GM04503 (cell line): Measurements from ENCODE around the gene INSIG1.

Experiments
- DNase-seq: peaks from one replicate; pipeline ENCODE4 v3.0.0-alpha.2; 2012; ENCODE audit warnings: low read depth

Gene INSIG1

DNA sequence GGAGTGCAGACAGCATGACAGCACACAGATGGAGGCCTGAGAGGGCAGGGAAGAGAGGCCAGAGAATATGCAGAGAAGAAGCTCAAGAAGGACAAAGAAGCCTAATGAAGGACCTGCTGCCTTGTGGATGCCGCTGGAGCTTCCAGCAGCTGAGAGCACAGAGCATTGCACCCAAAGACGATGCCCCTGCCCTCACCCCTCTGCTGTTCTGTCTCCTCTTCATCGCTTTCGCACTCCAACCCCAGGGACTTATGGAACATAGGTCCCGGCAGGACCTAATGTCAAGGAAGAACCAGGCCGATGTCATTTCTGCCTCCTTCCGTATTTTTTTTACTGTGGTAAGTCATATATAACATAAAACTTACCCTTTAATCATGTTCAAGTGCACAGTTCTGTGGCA is 12.3 kb upstream of the INSIG1 start:
- no peak for DNase-seq

- DNase-seq, result no peak
Measured at GRCh38 chr7:155285833-155286232, 11.8 kb upstream of the INSIG1 start.

GRCh38 chr7:155286686-155287085 is 11.0 kb upstream of the INSIG1 start:
- no peak for DNase-seq

GRCh38 chr7:155287284-155287935 is 10.3 kb upstream of the INSIG1 start:
- DNase-seq, result no peak

DNA sequence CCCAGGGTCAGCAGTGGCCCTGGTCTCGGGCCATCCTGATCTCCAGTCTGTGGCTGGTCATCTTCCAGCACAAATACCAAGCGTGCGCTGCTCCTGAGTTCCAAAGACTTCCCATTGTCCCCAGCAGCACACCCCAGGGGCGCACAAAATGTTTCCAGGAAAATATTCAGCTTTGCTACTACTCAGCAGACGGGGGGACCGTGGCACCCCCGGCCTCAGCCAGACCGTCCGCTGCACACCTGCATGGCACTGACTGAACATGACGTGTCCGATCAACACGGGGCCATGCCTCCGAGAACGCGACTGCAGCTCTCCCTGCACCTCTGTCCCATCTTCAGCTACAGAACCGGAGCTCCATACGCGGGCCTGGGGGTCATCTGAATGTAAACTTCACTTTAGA is 9.6 kb upstream of the INSIG1 start:
- no peak for DNase-seq

DNA sequence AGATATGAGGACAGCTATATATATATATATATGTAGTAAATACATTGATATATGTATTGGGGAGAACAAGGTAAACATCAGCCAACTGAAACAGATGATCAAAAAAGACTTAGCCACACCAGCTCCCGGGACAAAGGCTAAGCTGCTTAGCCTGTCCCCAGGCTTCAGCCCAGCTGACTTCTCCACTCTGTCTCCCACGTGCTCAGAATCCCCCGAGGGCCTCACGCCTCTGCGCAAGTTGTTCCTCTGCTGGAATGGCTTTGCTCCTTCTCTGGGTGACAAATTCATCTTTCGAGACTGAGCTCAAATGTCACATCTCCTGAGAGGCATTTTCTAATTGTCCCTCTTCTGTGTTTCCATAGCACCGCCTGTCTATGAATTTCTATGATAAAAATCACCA is 8.6 kb upstream of the INSIG1 start:
- DNase-seq, result no peak

DNA sequence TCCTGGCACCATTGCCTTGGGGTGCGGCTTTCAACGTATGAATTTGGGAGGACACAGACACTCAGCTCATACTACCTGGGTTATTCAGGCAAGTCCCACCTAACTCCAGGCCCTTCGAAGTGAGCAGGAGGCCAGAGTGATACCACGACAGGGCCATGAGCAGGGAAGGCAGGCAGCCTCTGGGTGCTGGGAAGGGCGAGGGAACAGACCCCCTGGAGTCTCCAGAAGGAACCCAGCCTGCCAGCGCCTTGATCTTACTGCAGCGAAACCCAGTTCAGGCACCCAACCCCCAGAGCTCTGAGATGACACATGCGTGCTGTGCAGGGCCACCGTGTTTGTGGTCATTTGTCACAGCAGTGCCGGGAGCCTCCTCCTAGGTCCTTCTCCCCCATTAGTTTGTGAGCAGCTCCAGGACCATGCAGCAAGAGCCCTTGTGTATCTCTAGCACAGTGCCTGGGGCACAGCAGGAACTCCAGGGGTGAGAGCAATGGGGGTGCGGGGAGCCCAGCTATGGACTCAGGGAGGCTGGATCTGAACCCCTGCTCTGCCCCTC is 7.7 kb upstream of the INSIG1 start:
- no peak for DNase-seq

DNA sequence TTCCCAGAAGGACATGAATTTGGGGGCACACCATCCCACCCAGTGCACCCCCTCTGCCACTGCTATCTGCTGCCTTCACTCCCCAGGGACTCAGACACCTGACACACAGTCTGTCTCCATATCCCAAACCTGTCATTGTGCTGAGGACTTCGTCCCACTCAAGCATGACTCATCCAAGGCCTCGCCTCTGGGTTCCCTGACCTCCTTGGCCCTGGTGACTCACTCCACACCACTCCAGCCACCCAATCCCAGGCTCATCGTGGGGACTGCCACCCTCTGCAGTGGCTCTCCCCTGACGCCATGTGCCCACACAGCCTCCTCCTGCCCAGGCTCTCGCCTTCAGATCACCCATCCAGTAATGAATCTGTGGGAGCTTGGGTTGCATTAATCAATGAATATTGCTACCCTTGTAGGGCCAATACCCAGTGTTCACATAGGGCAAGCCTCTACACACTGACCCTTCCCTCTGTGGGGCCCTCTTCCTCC is 6.6 kb upstream of the INSIG1 start:
- DNase-seq, result no peak

GRCh38 chr7:155291729-155292128 is 5.9 kb upstream of the INSIG1 start:
- DNase-seq, result no peak

DNA sequence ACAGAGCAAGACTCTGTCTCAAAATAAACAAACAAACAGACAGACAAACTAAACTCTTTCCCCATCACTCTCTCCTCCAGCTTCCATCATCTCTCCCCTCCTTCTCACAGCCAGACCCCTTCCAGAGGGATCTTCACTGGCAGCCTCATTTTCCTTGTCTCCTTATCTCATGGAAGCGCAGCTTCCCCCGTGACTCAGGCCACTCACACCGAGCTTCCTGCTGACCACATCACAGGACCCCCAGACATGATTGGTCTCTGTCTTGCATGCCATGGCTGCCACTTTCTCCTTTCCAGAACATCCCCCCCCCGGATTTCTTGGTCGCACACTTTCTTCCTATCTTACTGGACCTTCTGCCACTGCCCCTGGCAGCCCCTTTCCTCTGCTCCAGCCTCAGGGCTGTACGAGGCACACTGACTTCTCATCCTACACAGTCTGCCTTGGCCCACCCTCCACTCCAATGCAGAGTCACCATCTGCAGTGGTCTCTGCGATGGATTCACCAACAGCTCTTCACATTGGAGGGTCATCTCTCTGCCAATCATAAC is 4.9 kb upstream of the INSIG1 start:
- DNase-seq, result no peak

GRCh38 chr7:155293721-155294510 is 3.8 kb upstream of the INSIG1 start:
- DNase-seq, result no peak

DNA sequence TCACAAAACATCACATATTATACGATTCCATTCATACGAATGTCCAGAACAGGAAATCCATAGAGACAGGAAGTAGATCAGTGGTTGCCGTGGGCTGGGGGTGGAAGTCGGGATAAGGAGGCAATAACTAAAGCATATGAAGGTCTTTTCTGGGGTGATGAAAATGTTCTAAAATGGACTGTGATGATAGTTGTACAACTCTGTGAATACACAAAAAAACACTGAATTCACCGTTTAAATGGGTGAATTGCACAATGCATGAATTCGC is 3.2 kb upstream of the INSIG1 start:
- no peak for DNase-seq

DNA sequence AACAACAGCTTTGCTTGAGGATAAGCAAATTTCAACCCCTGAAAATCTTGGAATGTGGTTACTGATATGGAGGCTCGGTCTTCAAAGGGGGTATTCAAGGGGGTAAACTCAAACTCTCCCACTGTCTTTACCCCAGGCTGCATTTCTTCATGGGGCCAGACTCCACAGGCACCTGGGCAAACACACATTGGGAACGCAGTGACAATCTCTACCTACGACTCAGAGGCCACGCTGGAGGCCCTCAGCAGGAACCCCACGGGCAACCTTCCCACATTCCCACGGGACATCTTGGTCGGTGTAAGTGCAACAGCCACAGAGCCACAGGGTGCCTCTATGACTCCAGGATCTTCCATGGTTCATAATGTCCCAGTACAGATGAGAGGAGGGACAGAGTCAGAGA is 2.2 kb upstream of the INSIG1 start:
- DNase-seq, result no peak

DNA sequence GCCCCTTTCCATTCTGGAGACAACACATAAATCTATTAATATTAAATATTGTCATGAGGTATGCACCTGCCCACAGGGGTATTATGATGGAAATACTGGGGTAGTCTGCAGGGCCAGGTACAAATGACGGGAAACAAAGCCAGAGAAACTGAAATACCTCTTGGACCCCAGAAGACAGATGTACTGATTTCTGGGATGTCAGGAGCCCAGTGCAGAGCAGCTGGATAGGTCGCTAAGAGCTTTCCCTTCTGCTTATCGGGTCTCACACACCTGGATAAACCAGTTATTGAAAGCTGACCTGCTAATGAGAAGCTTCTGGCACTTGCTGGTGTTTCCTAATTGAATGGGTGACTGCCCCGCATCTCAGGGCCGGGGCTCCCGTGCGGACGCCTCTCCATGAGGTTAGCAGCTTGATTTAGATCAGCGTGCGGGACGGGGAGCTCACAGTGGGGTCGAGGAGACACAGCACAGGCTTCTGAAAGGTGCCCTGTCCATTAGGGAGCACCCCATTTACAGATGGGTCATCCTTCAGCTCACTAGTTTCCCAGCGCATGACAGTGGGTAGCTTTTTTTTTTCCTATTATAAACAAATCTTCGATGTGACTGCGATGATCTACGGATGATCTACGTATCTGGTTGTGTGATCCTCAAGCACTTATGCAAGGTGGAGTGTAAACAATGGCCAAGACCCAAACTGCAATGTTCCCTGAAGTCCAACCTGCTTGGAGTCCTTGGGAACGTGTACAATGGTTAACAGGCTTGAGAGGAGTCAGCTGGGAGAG is 1.5 kb upstream of the INSIG1 start:
- DNase-seq, result no peak

DNA sequence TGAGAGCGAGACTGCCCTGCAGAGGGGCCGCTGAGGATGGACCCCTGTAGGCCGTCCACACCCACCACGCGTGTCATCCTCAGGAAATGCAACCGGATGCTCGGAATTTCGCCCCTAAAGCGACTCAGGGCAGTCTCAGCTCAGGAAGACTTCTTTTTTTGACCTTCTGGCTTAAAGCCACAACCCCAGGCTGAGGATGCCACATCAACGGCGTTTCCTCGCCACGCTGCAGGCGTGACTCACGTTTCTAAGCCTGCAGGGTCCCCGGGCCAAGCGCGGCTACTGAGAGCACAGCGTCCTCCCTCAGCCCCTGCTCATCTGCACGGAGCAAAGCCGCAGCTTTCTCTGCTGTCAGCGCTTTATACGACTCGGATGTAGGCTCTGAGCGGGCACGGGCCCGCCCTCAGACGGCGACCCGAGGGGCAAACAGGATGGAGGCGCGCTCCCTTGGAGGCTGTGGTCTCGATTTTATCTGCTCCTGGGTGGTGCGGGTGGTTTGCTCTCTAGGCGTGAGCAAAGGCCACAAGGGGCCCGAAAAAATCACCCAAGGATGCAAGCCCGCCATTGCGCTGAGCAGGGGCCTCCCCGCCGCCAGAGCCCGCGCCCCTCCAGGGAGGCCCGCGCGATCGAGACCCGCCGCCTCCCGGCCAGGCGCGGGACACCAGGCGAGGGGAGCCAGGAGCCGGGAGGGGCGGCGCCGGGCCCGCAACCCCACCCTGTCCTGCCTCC is 726 bp upstream of the INSIG1 start:
- peak; percentile 44 for DNase-seq

DNA sequence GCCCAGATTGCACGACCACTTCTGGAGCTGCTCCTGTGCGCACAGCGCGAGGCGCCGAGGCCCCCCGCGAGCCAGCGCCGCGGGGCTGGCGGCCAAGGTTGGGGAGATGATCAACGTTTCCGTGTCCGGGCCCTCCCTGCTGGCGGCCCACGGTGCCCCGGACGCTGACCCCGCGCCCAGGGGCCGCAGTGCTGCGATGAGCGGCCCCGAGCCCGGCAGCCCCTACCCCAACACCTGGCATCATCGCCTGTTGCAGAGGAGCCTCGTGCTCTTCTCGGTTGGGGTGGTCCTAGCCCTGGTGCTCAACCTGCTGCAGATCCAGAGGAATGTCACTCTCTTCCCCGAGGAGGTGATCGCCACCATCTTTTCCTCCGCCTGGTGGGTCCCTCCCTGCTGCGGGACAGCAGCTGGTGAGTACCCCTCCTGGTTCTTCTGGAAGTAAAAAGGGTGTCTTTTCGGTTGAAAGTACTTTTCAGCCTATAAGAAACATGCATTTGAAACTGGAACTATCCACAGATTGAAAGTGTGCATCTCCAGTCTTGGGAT is 683 bp downstream of the INSIG1 start:
- no peak for DNase-seq

DNA sequence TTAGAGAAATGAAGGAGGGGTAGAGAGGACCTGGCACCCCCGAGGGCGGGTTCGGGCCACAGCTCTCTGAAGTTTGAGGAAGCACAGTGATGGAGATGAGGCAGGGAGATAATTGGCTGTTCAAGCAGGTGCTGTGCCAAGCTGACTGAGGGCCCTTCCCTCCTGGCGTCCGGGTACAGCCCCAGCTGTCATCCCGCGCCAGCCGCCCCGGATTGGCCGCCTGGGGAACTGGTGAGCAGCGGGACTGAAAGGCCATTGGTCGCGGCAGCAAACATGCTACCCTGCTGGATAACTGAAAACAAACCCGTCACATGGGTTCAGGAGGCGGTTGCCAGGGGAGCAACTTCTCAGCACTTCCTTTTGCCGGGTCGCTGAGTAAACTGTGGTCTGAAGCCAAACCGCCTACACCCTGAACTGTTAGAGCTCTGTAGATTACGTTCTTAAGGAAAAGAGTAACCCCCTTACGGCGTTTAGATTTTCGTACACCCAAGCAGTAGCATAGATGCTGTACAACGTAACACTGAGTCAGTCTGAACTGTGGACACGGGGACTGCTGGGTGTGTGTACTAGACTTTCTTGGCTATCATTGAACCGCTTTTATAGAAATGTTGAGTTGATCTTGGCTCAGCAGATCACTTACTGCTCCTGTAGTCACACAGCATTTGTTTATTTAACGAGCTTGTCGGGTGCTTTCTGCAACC is 1.3 kb downstream of the INSIG1 start:
- peak; percentile 82 for DNase-seq

GRCh38 chr7:155299535-155300202 is 2.0 kb downstream of the INSIG1 start:
- DNase-seq, result no peak

DNA sequence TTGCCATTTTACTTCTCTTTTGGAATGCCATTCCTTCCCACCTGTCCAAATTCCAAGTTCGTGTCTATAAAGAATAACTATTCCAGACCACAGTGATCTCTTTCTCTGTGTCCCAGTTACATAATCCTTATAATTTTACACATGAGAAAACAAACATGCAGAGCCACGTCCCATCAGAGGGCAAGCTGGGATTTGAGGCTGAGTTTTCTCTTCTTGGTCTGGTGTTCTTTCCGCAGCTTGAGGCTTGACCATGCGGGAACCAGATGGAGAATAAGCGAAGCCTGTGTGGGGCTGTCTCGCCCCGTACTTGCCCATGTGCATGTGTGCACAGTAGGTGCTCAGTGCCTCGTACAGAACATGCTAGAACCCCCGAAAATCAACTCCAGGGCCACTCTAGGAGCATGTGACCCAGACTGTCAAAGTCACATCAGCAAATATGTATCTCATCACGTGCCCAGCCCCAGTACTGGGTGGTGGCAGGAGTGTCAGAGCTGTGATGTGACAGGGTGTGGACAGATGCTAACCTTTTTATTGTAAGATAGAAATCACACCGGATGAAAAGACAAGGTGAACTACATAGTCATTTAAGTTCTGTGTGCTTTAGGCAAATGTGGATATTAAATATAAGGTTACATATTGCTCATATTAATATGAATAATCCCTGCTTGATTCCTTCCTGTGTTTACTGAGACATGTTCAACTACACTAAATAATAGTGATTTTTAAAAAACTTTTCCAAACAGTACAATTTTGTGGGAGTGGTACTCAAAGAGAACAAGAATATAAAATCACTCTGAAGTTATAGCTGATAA is 3.2 kb downstream of the INSIG1 start:
- DNase-seq, result no peak
